Measurements from ENCODE around the gene GCAT.

- TF ChIP-seq CTCF (IDR thresholded peaks at IDR 0.05): no peak
- no peak for TF ChIP-seq POLR2A (IDR thresholded peaks at IDR 0.05)
- TF ChIP-seq POLR2AphosphoS5 (IDR thresholded peaks at IDR 0.05): no peak
These were observed 12.6 kb downstream of the GCAT start for GRCh38 chr22:37820350-37820749.
